HL-60 (cell line): ENCODE results near the gene ZNF200.
A peak's percentile ranks its signal among the peaks of the same experiment; 100 is the strongest.

Experiments
- DNase-seq, 2 experiments: peaks; one replicate each; pipeline ENCODE4 v3.0.0-alpha.2; 2010 to 2020; ENCODE audit warnings: low read depth in 1 of 2, low spot score in 1 of 2
- H3K27ac ChIP-seq: fragments of 250-450 bp; sonication (Bioruptor Pico); replicated peaks from 2 replicates; pipeline ENCODE4 v1.5.1; 2020; ENCODE audit warnings: mild to moderate bottlenecking, moderate library complexity
- H3K27me3 ChIP-seq: fragments of 250-450 bp; sonication (Bioruptor Pico); 2 replicates; pipeline ENCODE4 v1.5.1; 2021; ENCODE audit warnings: mild to moderate bottlenecking, moderate library complexity; ENCODE audit not compliant: insufficient read depth, poor library complexity, severe bottlenecking
- H3K4me3 ChIP-seq: replicated peaks from 2 replicates; pipeline ENCODE4 v1.5.1; 2011; ENCODE audit warnings: mild to moderate bottlenecking, control low read depth, low read length; ENCODE audit not compliant: insufficient read depth
- CTCF ChIP-seq: IDR thresholded peaks from one replicate; pipeline ENCODE4 v1.5.1; 2011; ENCODE audit warnings: low read length, control low read depth, inconsistent platforms; ENCODE audit not compliant: insufficient read depth
- GABPA ChIP-seq: IDR thresholded peaks from 2 replicates; pipeline ENCODE4 v1.6.1; 2012; ENCODE audit warnings: low read depth
- POLR2AphosphoS5 ChIP-seq: IDR thresholded peaks from 2 replicates; pipeline ENCODE4 v1.6.1; 2012; ENCODE audit warnings: low read depth
- REST ChIP-seq: IDR thresholded peaks from 2 replicates; pipeline ENCODE4 v1.6.1; 2012; ENCODE audit warnings: low read depth; ENCODE audit not compliant: insufficient replicate concordance
- SPI1 ChIP-seq: IDR thresholded peaks from 2 replicates; pipeline ENCODE4 v1.6.1; 2012; ENCODE audit warnings: low read depth, mild to moderate bottlenecking, borderline replicate concordance

The ZNF200 gene

GRCh38 chr16:3266873-3267537, 32.0 kb upstream of the ZNF200 start:
- Histone ChIP-seq H3K4me3 (no peak overlapping the region), H3K27me3 (no peaks in the 10 kb centered on the region), H3K27ac (no peak overlapping the region)
- peak in 1 of 2 experiments; percentile 18 for DNase-seq
- no peak for TF ChIP-seq SPI1
- peak; percentile 8 for TF ChIP-seq CTCF
- no peak for TF ChIP-seq GABPA

GRCh38 chr16:3264137-3265036, 29.4 kb upstream of the ZNF200 start:
- Histone ChIP-seq H3K27ac (peak overlapping the region; percentile 96), H3K27me3 (no peaks in the 10 kb centered on the region), H3K4me3 (peak overlapping the region; percentile 60)
- DNase-seq = peak; percentile 92 to 99
- TF ChIP-seq SPI1 = peak; percentile 97
- TF ChIP-seq POLR2AphosphoS5 = peak; percentile 81
- peak; percentile 0 for TF ChIP-seq CTCF
- 0 out of 2 replicates have a peak, but pooled peaks have one; percentile 3 for TF ChIP-seq GABPA
- peak; percentile 13 for TF ChIP-seq REST

- H3K27me3 ChIP-seq = no peaks in the 10 kb centered on the region
- TF ChIP-seq GABPA (no peak), CTCF (no peak), SPI1 (no peak), POLR2AphosphoS5 (no peak), REST (no peak)
- no peak overlapping the region for H3K4me3 ChIP-seq
- no peak for DNase-seq
- peak overlapping the region; percentile 96; the same call in 1 of the 2 replicates for H3K27ac ChIP-seq
Observed at GRCh38 chr16:3262517-3262916, 27.6 kb upstream of the ZNF200 start.
